ENCODE data around the gene POLD4.
"Not testable (repeated sequence)": the region's sequence is repeated elsewhere in the genome, so short reads cannot be mapped to it uniquely, and the experiment has no call there.

Gene POLD4

DNA sequence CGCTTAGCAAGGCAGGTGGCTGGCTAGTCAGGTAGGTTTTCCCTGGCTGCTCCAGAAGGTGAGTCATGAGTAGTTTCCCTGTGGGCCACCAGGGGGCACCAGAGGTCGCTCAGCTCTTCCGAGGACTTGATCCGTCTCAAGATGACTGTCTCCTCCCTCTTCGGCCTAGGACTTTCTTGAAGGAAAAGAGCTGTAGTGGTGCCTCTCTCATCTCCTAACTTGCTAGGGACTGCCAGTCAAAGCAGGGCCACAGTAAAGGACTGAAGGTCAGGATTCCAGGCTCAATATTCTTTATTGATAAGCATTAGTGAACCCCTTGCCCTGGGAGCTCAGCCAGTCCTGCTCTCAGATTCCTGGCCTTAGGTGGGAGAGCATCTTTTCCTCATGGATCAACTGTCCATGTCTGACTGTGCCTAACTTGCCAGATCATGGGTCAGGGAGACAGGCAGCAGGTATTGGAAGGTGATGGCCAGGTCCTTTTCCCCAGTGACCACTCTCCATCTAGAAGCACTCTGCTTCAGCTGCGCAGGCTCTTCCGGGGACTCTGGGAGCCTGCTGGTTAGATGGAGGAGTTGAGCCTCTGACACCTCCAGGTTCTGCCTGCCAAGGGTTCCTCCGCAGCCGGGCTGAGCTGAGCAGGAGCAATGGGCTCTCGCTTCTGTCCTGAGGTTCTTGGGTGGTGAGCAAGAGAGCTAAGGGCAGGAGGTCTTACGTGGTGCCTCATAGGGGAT lies 1.9 kb downstream of the POLD4 start:
- peak; percentile 87 for DNase-seq

GRCh38 chr11:67349928-67350465 lies 3.3 kb downstream of the POLD4 start:
- DNase-seq, result no peak

GRCh38 chr11:67349457-67349856 lies 3.9 kb downstream of the POLD4 start:
- DNase-seq, result no peak

DNA sequence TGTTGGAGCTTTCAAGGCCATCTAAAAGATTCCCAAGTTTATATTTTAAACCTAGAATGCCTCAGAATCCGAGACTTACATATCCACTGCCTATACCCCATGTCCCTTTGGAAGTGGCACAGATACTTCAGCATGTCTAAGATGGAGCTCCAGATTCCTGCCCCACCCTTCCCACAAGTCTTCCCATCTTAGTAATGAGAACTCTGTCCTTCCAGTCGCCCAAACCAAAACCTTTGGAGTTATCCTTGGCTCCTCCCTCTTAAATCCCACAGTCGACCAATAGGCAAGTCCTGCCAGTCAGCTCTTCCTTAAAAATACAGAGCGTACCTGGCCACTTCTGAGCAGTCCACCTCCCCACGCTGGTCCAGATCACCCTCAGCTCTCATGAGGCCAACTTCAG lies 4.3 kb downstream of the POLD4 start:
- no peak for DNase-seq

GRCh38 chr11:67347964-67348749 lies 5.2 kb downstream of the POLD4 start:
- no peak for DNase-seq

DNA sequence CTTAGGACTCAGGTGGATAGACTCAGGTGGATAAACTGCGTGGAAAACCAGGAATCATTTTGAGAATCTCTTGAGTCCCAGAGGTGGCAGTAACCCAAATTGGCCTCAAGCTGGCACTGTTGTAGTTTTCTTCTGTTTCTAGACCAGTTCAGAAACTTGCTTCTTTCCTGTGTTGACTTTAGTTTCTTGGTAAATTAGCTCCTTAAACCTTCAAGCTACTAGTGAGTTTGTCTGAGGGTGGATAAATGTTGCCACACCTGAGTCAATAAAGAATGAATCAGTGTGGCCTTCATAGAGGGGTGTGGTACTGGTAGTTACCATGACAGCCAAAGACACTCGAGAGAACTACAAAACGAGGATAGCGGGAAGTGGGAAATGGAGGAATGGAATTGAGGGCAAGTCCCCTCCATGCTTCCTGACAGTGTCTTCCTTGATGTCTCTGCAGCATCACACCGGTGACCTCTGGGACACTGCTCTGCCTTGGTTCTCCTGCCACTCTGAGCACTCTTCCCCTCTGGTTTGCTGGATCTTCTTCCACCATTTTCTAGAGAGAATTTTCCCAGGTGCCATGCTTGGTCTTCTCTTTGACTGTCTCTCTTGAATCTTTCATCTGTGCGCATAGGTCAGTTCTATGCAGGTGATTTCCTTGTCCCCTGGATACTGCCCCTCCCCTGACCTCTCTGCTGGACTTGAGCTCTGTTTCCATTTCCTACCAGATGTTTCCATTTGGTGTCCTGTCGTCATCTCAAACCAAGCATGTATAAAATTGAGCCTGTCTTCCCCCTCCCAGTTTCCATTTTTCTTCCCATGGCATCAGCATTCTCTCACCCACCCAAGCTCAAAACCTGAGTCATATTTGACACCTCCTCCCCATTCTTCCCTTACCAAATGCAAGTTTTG lies 7.2 kb downstream of the POLD4 start:
- DNase-seq, result no peak

- DNase-seq, result no peak
Measured at GRCh38 chr11:67345247-67345919, 8.0 kb downstream of the POLD4 start.

DNA sequence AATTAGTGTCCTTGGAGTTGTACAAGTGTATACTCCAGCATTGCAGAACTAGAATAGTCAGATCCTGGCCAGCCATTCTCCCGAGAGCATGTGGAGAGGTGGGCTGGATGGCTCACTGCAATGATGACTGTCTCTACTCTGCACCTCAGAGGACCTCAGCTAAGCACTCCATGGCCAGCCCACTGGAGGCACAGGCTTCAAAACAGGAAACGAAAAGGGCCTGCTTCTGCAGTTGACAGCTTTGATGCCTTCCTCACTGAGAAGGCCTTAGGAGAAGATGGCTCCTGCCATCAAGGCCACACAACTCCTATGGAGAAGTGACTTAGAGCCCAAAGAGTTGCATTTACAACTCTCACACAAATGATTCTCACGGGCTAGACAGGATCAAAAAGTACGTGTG lies 9.1 kb downstream of the POLD4 start:
- peak; percentile 68 for DNase-seq

DNA sequence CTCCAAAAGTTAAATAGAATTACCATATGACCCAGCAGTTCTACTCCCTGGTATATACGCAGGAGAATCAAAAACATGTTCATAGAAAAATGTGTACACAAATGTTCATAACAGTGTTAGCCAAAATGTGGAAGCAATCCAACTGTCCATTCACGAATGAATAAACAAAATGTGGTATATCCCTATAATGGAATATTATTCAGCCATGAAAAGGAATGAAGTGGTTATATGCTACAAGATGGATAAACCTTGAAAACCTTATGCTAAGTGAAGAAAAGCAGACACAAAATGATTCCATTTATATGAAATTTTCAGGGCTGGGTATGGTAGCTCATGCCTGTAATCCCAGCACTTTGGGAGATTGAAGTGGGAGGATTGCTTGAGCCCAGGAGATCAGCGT lies 16.1 kb downstream of the POLD4 start:
- DNase-seq, result no peak

- peak; percentile 14 for DNase-seq
Measured at GRCh38 chr11:67332081-67332691, 21.2 kb downstream of the POLD4 start.

DNA sequence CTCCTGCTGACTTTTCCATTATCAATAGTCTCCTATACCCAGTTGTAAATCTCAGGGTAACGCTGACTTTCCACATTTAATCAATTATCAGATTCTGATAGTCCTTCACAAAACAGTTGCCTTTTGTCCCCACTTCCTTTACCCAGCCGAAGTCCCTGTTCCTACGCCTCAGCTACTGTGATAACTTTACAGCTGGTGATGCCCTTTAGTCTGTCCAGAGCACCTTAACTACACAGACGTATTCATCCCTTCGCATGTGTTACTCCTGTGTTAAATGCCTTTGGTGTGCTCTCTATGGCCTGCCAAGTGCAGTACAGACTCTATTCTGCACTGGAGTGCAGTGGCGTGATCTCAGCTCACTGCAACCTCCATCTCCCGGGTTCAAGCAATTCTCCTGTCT lies 29.8 kb downstream of the POLD4 start:
- DNase-seq, result peak; percentile 28

DNA sequence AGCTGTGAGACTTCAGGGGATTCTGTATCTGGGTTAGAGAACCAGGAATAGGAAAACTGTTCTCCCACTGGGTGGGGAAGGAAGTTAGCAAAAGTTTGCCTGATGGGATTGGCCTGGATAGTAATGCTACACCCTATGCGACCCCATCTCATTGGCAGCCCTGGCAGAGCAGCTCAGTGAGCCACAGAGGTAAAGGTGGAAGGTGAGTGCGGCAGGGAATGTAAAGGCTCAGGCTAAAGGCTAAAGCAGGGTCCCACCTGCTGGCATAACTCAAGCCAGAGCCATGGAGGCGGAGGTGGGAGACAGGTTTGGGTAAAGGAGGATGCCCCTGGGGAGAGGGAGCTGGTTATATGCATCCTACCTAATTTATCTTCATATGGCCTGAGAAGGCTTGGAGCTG lies 31.3 kb downstream of the POLD4 start:
- no peak for DNase-seq

- DNase-seq, result peak; percentile 3
Measured at GRCh38 chr11:67321313-67321871, 32.0 kb downstream of the POLD4 start.

DNA sequence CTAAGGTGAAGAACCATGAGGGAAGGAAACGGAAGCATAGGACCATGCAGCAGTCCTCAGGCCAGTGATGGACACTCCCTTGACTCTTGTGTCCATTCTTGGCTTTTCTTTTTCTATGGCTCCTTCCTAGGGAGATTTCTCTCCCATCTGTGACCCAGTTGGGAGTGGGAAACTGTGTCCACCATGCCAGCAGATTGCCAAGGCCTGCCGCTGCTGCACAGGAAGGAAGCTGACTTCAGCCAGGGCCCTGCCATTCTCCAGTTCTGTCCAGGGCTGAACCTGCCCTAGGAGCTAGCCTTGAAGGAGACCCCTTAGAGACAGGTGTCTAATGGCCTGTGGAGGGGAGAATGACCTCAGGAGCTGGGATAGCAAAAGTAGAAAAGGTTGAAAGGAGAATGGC lies 32.7 kb downstream of the POLD4 start:
- DNase-seq, result peak; percentile 38

DNA sequence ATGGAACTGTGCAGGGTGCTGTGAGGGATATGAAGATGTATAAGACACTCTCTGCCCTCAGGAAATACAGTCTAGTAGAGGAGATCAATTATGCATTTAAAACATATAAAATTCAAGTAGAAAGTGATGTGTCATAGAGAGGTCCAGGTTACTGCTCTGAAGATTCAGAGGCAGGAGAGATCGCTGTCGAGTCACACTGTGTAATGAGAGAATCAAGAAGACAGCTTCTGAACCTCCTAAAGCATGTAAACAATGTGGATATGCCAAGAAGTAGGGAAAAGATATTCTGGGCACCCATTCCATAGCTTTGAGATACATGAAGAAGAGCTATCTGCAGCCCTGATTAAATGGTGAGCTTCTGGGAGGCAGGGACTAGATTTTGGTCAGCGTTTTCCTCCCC lies 33.3 kb downstream of the POLD4 start:
- DNase-seq, result no peak

DNA sequence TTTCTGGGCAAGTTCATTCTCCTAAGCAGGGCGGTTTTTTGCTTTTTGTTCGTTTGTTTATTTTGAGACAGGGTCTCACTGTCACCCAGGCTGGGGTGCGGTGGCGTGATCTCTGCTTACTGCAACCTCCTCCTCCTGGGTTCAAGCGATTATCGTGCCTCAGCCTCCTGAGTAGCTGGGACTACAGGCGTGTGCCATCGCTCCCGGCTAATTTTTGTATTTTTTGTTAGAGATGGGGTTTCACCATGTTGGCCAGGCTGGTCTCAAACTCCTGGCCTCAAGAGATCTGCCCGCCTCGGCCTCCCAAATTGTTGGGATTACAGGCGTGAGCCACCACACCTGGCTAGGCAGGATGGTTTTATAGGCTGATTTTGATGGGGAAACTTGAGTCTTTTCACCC lies 34.5 kb downstream of the POLD4 start:
- DNase-seq, result not testable (repeated sequence)

GRCh38 chr11:67317888-67318555 lies 35.3 kb downstream of the POLD4 start:
- no peak for DNase-seq

- DNase-seq, result peak; percentile 99
Measured at GRCh38 chr11:67317205-67317887, 36.0 kb downstream of the POLD4 start.

DNA sequence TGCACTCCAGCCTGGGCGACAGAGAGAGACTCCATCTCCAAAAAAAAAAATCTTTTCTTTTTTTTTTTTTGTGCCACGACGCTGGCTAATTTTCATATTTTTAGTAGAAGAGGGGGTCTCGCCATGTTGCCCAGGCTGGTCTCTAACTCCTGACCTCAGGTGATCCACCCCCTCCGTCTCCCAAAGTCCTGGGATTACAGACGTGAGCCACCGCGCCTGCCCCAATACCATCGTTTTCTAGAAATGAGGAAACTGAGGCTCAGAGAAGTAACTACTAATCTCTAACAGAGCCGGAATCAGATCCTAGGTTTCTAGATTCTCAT lies 36.5 kb downstream of the POLD4 start:
- DNase-seq, result no peak

- DNase-seq, result no peak
Measured at GRCh38 chr11:67315325-67315909, 37.9 kb downstream of the POLD4 start.
